ENCODE measurements around the gene PLA2R1.

Gene PLA2R1

GRCh38 chr2:160108646-160109045, 46.2 kb upstream of the PLA2R1 start:
- H3K27me3 ChIP-seq (ENCODE audit: insufficient read depth, poor library complexity, severe bottlenecking), result no peaks in the 10 kb centered on the region
- DNase-seq (ENCODE audit: low spot score) (no peak), ATAC-seq (ENCODE audit: low read depth) (no peak)
- no peaks in the 10 kb centered on the region for H3K9me3 ChIP-seq (ENCODE audit: severe bottlenecking)
- H3K4me1 ChIP-seq (ENCODE audit: insufficient read depth, poor library complexity, severe bottlenecking), result peaks cover 2% of the 10 kb centered on the region
- peak overlapping the region; percentile 28 for H3K27ac ChIP-seq (ENCODE audit: poor library complexity, severe bottlenecking)
- peaks cover 97% of the 10 kb centered on the region for H3K36me3 ChIP-seq (ENCODE audit: low read depth)
- no peak overlapping the region for H3K4me3 ChIP-seq (ENCODE audit: severe bottlenecking)
- TF ChIP-seq CTCF (IDR thresholded peaks at IDR 0.05; ENCODE audit: poor library complexity, severe bottlenecking), result no peak

- peaks cover 97% of the 10 kb centered on the region for H3K36me3 ChIP-seq (ENCODE audit: low read depth)
- H3K4me1 ChIP-seq (ENCODE audit: insufficient read depth, poor library complexity, severe bottlenecking), result peaks cover 2% of the 10 kb centered on the region
- DNase-seq (ENCODE audit: low spot score) (no peak), ATAC-seq (ENCODE audit: low read depth) (no peak)
- H3K4me3 ChIP-seq (ENCODE audit: severe bottlenecking), result no peak overlapping the region
- H3K27ac ChIP-seq (ENCODE audit: poor library complexity, severe bottlenecking), result no peak overlapping the region
- TF ChIP-seq CTCF (IDR thresholded peaks at IDR 0.05; ENCODE audit: poor library complexity, severe bottlenecking), result no peak
- no peaks in the 10 kb centered on the region for H3K9me3 ChIP-seq (ENCODE audit: severe bottlenecking)
- no peaks in the 10 kb centered on the region for H3K27me3 ChIP-seq (ENCODE audit: insufficient read depth, poor library complexity, severe bottlenecking)
Observed at GRCh38 chr2:160105366-160105765, 43.0 kb upstream of the PLA2R1 start.

- ATAC-seq (ENCODE audit: low read depth), result no peak
- no peak for TF ChIP-seq CTCF (IDR thresholded peaks at IDR 0.05; ENCODE audit: poor library complexity, severe bottlenecking)
- H3K4me1 ChIP-seq (ENCODE audit: insufficient read depth, poor library complexity, severe bottlenecking), result peaks cover 2% of the 10 kb centered on the region
Observed at GRCh38 chr2:160104115-160104514, 41.7 kb upstream of the PLA2R1 start.

GRCh38 chr2:160097326-160097725, 34.9 kb upstream of the PLA2R1 start:
- Histone ChIP-seq H3K4me3 (ENCODE audit: severe bottlenecking) (no peak overlapping the region), H3K9me3 (ENCODE audit: severe bottlenecking) (no peaks in the 10 kb centered on the region), H3K36me3 (ENCODE audit: low read depth) (peaks cover 29% of the 10 kb centered on the region), H3K4me1 (ENCODE audit: insufficient read depth, poor library complexity, severe bottlenecking) (no peaks in the 10 kb centered on the region), H3K27ac (ENCODE audit: poor library complexity, severe bottlenecking) (peak overlapping the region; percentile 4), H3K27me3 (ENCODE audit: insufficient read depth, poor library complexity, severe bottlenecking) (no peaks in the 10 kb centered on the region)
- no peak for TF ChIP-seq CTCF (IDR thresholded peaks at IDR 0.05; ENCODE audit: poor library complexity, severe bottlenecking)
- no peak for DNase-seq (ENCODE audit: low spot score)
- no peak for ATAC-seq (ENCODE audit: low read depth)

More at GRCh38 chr2:160104115-160104514, 41.7 kb upstream of the PLA2R1 start:
- Histone ChIP-seq H3K4me3 (ENCODE audit: severe bottlenecking) (no peak overlapping the region), H3K9me3 (ENCODE audit: severe bottlenecking) (no peaks in the 10 kb centered on the region), H3K36me3 (ENCODE audit: low read depth) (peaks cover 96% of the 10 kb centered on the region), H3K27ac (ENCODE audit: poor library complexity, severe bottlenecking) (no peak overlapping the region), H3K27me3 (ENCODE audit: insufficient read depth, poor library complexity, severe bottlenecking) (no peaks in the 10 kb centered on the region)
- DNase-seq (ENCODE audit: low spot score), result no peak

GRCh38 chr2:160096409-160096808, 34.0 kb upstream of the PLA2R1 start:
- peaks cover 7% of the 10 kb centered on the region for H3K4me1 ChIP-seq (ENCODE audit: insufficient read depth, poor library complexity, severe bottlenecking)
- no peak for TF ChIP-seq CTCF (IDR thresholded peaks at IDR 0.05; ENCODE audit: poor library complexity, severe bottlenecking)
- no peaks in the 10 kb centered on the region for H3K9me3 ChIP-seq (ENCODE audit: severe bottlenecking)
- DNase-seq (ENCODE audit: low spot score), result no peak
- no peaks in the 10 kb centered on the region for H3K27me3 ChIP-seq (ENCODE audit: insufficient read depth, poor library complexity, severe bottlenecking)
- H3K36me3 ChIP-seq (ENCODE audit: low read depth), result peaks cover 21% of the 10 kb centered on the region
- H3K4me3 ChIP-seq (ENCODE audit: severe bottlenecking), result no peak overlapping the region
- peak; percentile 58 for ATAC-seq (ENCODE audit: low read depth)
- peak overlapping the region; percentile 4 for H3K27ac ChIP-seq (ENCODE audit: poor library complexity, severe bottlenecking)
